Subcutaneous abdominal adipose tissue (tissue), 5 donors: ENCODE measurements around the gene FBXL12.
"Not testable (repeated sequence)": the region's sequence is repeated elsewhere in the genome, so short reads cannot be mapped to it uniquely, and the experiment has no call there.

ENCODE experiments used
- H3K27ac ChIP-seq: one replicate; pipeline ENCODE4 v1.7.0; 2013; ENCODE audit warnings: low read depth, mild to moderate bottlenecking, inconsistent platforms, low read length, moderate library complexity
- H3K27me3 ChIP-seq, 5 donors: one replicate each; pipeline ENCODE4 v1.7.0; 2013; ENCODE audit warnings: low read length in 5 of 5, inconsistent platforms in 1 of 5; ENCODE audit not compliant: control insufficient read depth in 5 of 5, insufficient read depth in 4 of 5
- H3K36me3 ChIP-seq, 5 donors: one replicate each; pipeline ENCODE4 v1.7.0; 2013; ENCODE audit warnings: low read length in 5 of 5; ENCODE audit not compliant: control insufficient read depth in 5 of 5, insufficient read depth in 5 of 5
- H3K4me1 ChIP-seq, 5 donors: one replicate each; pipeline ENCODE4 v1.7.0; 2013; ENCODE audit warnings: low read length in 5 of 5, mild to moderate bottlenecking in 3 of 5, moderate library complexity in 1 of 5; ENCODE audit not compliant: control insufficient read depth in 5 of 5, insufficient read depth in 5 of 5
- H3K4me3 ChIP-seq, 5 donors: one replicate each; pipeline ENCODE4 v1.7.0; 2013; ENCODE audit warnings: low read length in 5 of 5, low read depth in 1 of 5
- H3K9ac ChIP-seq, 5 donors: one replicate each; pipeline ENCODE4 v1.7.0; 2013; ENCODE audit warnings: low read length in 5 of 5, mild to moderate bottlenecking in 4 of 5, moderate library complexity in 3 of 5
- H3K9me3 ChIP-seq, 5 donors: one replicate each; pipeline ENCODE4 v1.7.0; 2013; ENCODE audit warnings: low read length in 5 of 5; ENCODE audit not compliant: control insufficient read depth in 5 of 5
- donor health status: healthy.
- donor health status: healthy.
- donor health status: healthy.
- donor health status: healthy.
- donor health status: healthy.

Gene FBXL12

GRCh38 chr19:9820034-9820433 lies 1.2 kb upstream of the FBXL12 start:
- H3K4me3 ChIP-seq: peak overlapping the region in 1 of 5 donors; percentile 59
- H3K9ac ChIP-seq, H3K27me3 ChIP-seq, H3K36me3 ChIP-seq, H3K9me3 ChIP-seq, H3K27ac ChIP-seq: not testable (repeated sequence)
- peaks cover 2 to 26% (median 18%) of the 10 kb centered on the region in 5 donors for H3K4me1 ChIP-seq

GRCh38 chr19:9819596-9819909 lies 674 bp upstream of the FBXL12 start:
- no peaks in the 10 kb centered on the region for H3K27me3 ChIP-seq
- peaks cover 2 to 26% (median 18%) of the 10 kb centered on the region in 5 donors for H3K4me1 ChIP-seq
- no peaks in the 10 kb centered on the region for H3K9me3 ChIP-seq
- H3K27ac ChIP-seq: no peak overlapping the region
- peaks cover 0 to 3% (median 0%) of the 10 kb centered on the region in 5 donors for H3K36me3 ChIP-seq
- peak overlapping the region in 3 of 5 donors; percentile 42 to 59 (median 50) for H3K4me3 ChIP-seq
- no peak overlapping the region for H3K9ac ChIP-seq

- H3K27ac ChIP-seq: peak overlapping the region; percentile 84
Observed at GRCh38 chr19:9818175-9818733, 625 bp downstream of the FBXL12 start.

GRCh38 chr19:9811139-9811538 lies 7.7 kb downstream of the FBXL12 start:
- no peak overlapping the region for H3K9ac ChIP-seq
- no peaks in the 10 kb centered on the region for H3K27me3 ChIP-seq
- no peaks in the 10 kb centered on the region for H3K9me3 ChIP-seq
- H3K4me1 ChIP-seq: no peaks in the 10 kb centered on the region
- H3K36me3 ChIP-seq: peaks cover 0 to 59% (median 42%) of the 10 kb centered on the region in 5 donors
- no peak overlapping the region for H3K27ac ChIP-seq
- H3K4me3 ChIP-seq: no peak overlapping the region

More at GRCh38 chr19:9818175-9818733, 625 bp downstream of the FBXL12 start:
- H3K9me3 ChIP-seq: no peaks in the 10 kb centered on the region
- peak overlapping the region; percentile 75 to 96 (median 89) for H3K4me3 ChIP-seq
- peak overlapping the region in 4 of 5 donors; percentile 88 to 98 (median 95) for H3K9ac ChIP-seq
- H3K36me3 ChIP-seq: peaks cover 0 to 6% (median 0%) of the 10 kb centered on the region in 5 donors
- H3K4me1 ChIP-seq: peaks cover 2 to 26% (median 18%) of the 10 kb centered on the region in 5 donors
- H3K27me3 ChIP-seq: no peaks in the 10 kb centered on the region

- no peaks in the 10 kb centered on the region for H3K4me1 ChIP-seq
- no peak overlapping the region for H3K4me3 ChIP-seq
- no peaks in the 10 kb centered on the region for H3K9me3 ChIP-seq
- H3K27me3 ChIP-seq: no peaks in the 10 kb centered on the region
- no peak overlapping the region for H3K9ac ChIP-seq
- H3K36me3 ChIP-seq: peaks cover 0 to 60% (median 44%) of the 10 kb centered on the region in 5 donors
- H3K27ac ChIP-seq: no peak overlapping the region
Observed at GRCh38 chr19:9808855-9809824, 9.7 kb downstream of the FBXL12 start.

- Histone ChIP-seq H3K9ac (no peak overlapping the region), H3K4me1 (no peaks in the 10 kb centered on the region), H3K4me3 (no peak overlapping the region), H3K27ac (no peak overlapping the region), H3K36me3 (peaks cover 0 to 57% (median 45%) of the 10 kb centered on the region in 5 donors), H3K9me3 (no peaks in the 10 kb centered on the region), H3K27me3 (no peaks in the 10 kb centered on the region)
Observed at GRCh38 chr19:9806803-9807202, 12.1 kb downstream of the FBXL12 start.

- H3K4me1 ChIP-seq: no peaks in the 10 kb centered on the region
- peaks cover 0 to 13% (median 7%) of the 10 kb centered on the region in 5 donors for H3K36me3 ChIP-seq
- no peak overlapping the region for H3K9ac ChIP-seq
- H3K27ac ChIP-seq: no peak overlapping the region
- H3K4me3 ChIP-seq: no peak overlapping the region
- no peaks in the 10 kb centered on the region for H3K9me3 ChIP-seq
- no peaks in the 10 kb centered on the region for H3K27me3 ChIP-seq
Observed at GRCh38 chr19:9801976-9802375, 16.9 kb downstream of the FBXL12 start.

GRCh38 chr19:9799162-9799561 lies 19.7 kb downstream of the FBXL12 start:
- Histone ChIP-seq H3K27me3 (no peaks in the 10 kb centered on the region), H3K27ac (no peak overlapping the region), H3K36me3 (peaks cover 0 to 3% (median 0%) of the 10 kb centered on the region in 5 donors), H3K9ac (no peak overlapping the region), H3K4me3 (no peak overlapping the region), H3K9me3 (no peaks in the 10 kb centered on the region), H3K4me1 (peaks cover 0 to 3% (median 0%) of the 10 kb centered on the region in 5 donors)

GRCh38 chr19:9797871-9798270 lies 21.0 kb downstream of the FBXL12 start:
- H3K27me3 ChIP-seq: no peaks in the 10 kb centered on the region
- no peak overlapping the region for H3K27ac ChIP-seq
- no peak overlapping the region for H3K4me3 ChIP-seq
- no peaks in the 10 kb centered on the region for H3K9me3 ChIP-seq
- no peak overlapping the region for H3K9ac ChIP-seq
- peaks cover 0 to 8% (median 3%) of the 10 kb centered on the region in 5 donors for H3K4me1 ChIP-seq
- H3K36me3 ChIP-seq: no peaks in the 10 kb centered on the region

- H3K9me3 ChIP-seq: no peaks in the 10 kb centered on the region
- H3K4me3 ChIP-seq: no peak overlapping the region
- H3K36me3 ChIP-seq: no peaks in the 10 kb centered on the region
- no peaks in the 10 kb centered on the region for H3K27me3 ChIP-seq
- H3K9ac ChIP-seq: no peak overlapping the region
- H3K27ac ChIP-seq: no peak overlapping the region
- H3K4me1 ChIP-seq: peaks cover 0 to 13% (median 5%) of the 10 kb centered on the region in 5 donors
Observed at GRCh38 chr19:9796113-9796773, 22.6 kb downstream of the FBXL12 start.
